Prostate gland (tissue), 2 donors: Measurements from ENCODE around the gene ATP1A2. TPM values are rescaled to one million over a fixed set of nuclear protein-coding genes. Genes with fewer than 3 reads are reported as not detected.
"Not testable (repeated sequence)": the region's sequence is repeated elsewhere in the genome, so short reads cannot be mapped to it uniquely, and the experiment has no call there.

Source experiments
- DNase-seq: peaks from one replicate; pipeline ENCODE4 v3.0.0-alpha.2; 2019; ENCODE audit warnings: low spot score
- H3K27ac ChIP-seq, 2 donors: fragments of 200-600 bp; sonication (generic); 2 replicates each; pipeline ENCODE4 v1.5.1; 2017 to 2019
- H3K27me3 ChIP-seq: fragments of 200-600 bp; sonication (generic); replicated peaks from 2 replicates; pipeline ENCODE4 v1.5.1; 2019; ENCODE audit not compliant: insufficient read depth
- H3K36me3 ChIP-seq, 2 donors: fragments of 200-600 bp; sonication (generic); 1 replicate in 1 of 2; 2 replicates in 1 of 2; pipeline versions ENCODE4 v1.5.1 to v1.8.1; 2017 to 2019
- H3K4me1 ChIP-seq: fragments of 200-600 bp; sonication (generic); replicated peaks from 2 replicates; pipeline ENCODE4 v1.5.1; 2019
- H3K4me3 ChIP-seq, 2 donors: fragments of 200-600 bp; sonication (generic); 2 replicates each; pipeline ENCODE4 v1.5.1; 2017 to 2019
- H3K9me3 ChIP-seq: fragments of 200-600 bp; sonication (generic); 2 replicates; pipeline ENCODE4 v1.5.1; 2017
- CTCF ChIP-seq, 4 experiments: fragments of 200-600 bp in 2 of 4; fragments of 450-650 bp in 2 of 4; sonication (generic) in 2 of 4; IDR thresholded peaks; 1 replicate in 3 of 4; 2 replicates in 1 of 4; pipeline ENCODE4 v1.5.1; 2016 to 2019; ENCODE audit warnings: antibody characterized with exemption in 4 of 4, mild to moderate bottlenecking in 2 of 4, moderate library complexity in 2 of 4
- POLR2A ChIP-seq: fragments of 450-650 bp; IDR thresholded peaks from one replicate; pipeline ENCODE4 v1.6.1; 2016; ENCODE audit warnings: antibody characterized with exemption, mild to moderate bottlenecking
- POLR2AphosphoS5 ChIP-seq: sonication (generic); formaldehyde crosslinking; IDR thresholded peaks from one replicate; pipeline ENCODE4 v1.6.1; 2017; ENCODE audit warnings: antibody characterized with exemption
- WGBS: methylation state at CpG from one replicate; pipeline ENCODE4 v1.1.5; 2018; 5-methylcytosine and 5-hydroxymethylcytosine counted together
- intact Hi-C: fragments of 100-400 bp; cut with DNase I; formaldehyde crosslinking; loops from one replicate; pipeline ENCODE4 v1.14.2; 2022
- total RNA-seq, 2 donors: library from RNA; depleted of rRNA; stranded (reverse); fragments of >200 nt; gene quantifications; one replicate each; pipeline ENCODE4 v1.1.0, GENCODE V29; 2016

Gene ATP1A2
- total RNA-seq, 2 donors from 2014 or later = 14.8 to 69.0 TPM

DNA sequence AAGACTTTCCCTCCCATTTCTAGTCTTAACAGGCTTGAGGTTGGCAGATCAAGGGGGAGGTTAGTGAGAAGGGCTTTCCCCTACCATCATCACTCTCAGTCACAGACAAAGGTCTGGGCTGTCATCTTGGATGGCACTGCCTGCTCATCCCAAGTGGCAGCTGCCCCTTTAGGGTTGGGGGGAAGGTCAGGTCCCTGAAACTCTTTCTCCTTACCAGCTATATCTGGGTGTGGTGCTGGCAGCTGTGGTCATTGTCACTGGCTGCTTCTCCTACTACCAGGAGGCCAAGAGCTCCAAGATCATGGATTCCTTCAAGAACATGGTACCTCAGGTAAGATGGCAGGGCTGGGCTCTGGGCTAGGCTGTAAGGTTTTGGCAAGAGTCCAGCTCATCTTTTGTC lies 8.2 kb downstream of the ATP1A2 start:
- intact Hi-C loops = no loop called here
- Histone ChIP-seq H3K27me3 (no peaks in the 10 kb centered on the region), H3K9me3 (no peaks in the 10 kb centered on the region), H3K36me3 (no peaks in the 10 kb centered on the region), H3K27ac (no peak overlapping the region), H3K4me1 (no peaks in the 10 kb centered on the region), H3K4me3 (no peak overlapping the region)
- no peak for TF ChIP-seq POLR2AphosphoS5
- no peak for TF ChIP-seq CTCF (IDR thresholded peaks at IDR 0.05)
- no peak for TF ChIP-seq POLR2A
- no peak for DNase-seq

GRCh38 chr1:160124705-160125478 lies 9.3 kb downstream of the ATP1A2 start:
- H3K4me1 ChIP-seq = no peaks in the 10 kb centered on the region
- no peaks in the 10 kb centered on the region for H3K9me3 ChIP-seq
- H3K27me3 ChIP-seq = no peaks in the 10 kb centered on the region
- no peak overlapping the region for H3K27ac ChIP-seq
- no peaks in the 10 kb centered on the region for H3K36me3 ChIP-seq
- no peak for TF ChIP-seq POLR2A
- TF ChIP-seq CTCF (IDR thresholded peaks at IDR 0.05) = peak in 1 of 4 experiments; percentile 32
- peak; percentile 44 for TF ChIP-seq POLR2AphosphoS5
- intact Hi-C loops = no loop called here
- no peak for DNase-seq
- 54% methylated on average over 8 of the region's 8 CpGs for WGBS
- H3K4me3 ChIP-seq = no peak overlapping the region

DNA sequence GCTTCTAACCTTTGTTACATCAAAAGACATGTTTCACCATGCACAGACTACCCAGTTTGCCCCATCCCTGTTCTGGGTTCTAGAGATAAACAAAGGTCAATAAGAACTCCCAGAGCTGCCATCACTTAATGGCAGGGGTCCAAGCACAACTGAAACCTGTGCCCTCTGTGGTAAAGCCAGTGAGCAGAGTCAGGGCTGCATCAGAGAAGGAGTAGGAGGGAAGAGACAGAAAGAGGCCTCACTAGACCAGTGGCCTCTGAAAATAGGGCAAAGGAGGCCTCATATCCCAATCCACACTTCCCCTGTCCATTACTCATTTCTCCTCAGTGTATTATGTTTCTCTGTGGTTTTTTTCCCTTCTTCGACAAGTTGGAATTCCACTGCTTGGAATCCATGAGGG lies 10.2 kb downstream of the ATP1A2 start:
- Histone ChIP-seq H3K4me3 (no peak overlapping the region), H3K4me1 (no peaks in the 10 kb centered on the region), H3K9me3 (no peaks in the 10 kb centered on the region), H3K27ac (no peak overlapping the region), H3K27me3 (no peaks in the 10 kb centered on the region), H3K36me3 (no peaks in the 10 kb centered on the region)
- no peak for DNase-seq
- 86% methylated on average over 1 of the region's 1 CpG for WGBS
- TF ChIP-seq POLR2AphosphoS5 (no peak), POLR2A (no peak), CTCF (IDR thresholded peaks at IDR 0.05) (no peak)
- intact Hi-C loops = no loop called here

DNA sequence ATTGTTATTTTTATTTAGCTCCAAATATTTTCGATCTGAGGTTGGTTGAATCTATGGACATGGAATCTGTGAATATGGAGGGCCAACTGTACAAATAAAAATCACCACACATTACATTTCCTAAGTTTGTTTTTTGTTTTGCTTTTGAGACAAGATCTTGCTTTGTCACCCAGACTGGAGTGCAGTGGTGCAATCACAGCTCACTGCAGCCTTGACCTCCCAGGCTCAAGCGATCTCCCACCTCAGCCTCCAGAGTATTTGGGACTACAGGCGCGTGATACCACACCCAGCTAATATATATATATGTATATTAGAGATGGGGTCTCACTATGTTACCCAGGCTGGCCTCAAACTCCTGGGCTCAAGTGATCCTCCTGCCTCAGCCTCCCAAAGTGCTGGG lies 10.8 kb downstream of the ATP1A2 start:
- H3K4me3 ChIP-seq, H3K27me3 ChIP-seq, H3K9me3 ChIP-seq, H3K4me1 ChIP-seq, H3K27ac ChIP-seq, DNase-seq, intact Hi-C loops, H3K36me3 ChIP-seq: not testable (repeated sequence)
- WGBS = 73% methylated on average over 4 of the region's 4 CpGs

GRCh38 chr1:160127381-160127780 lies 11.8 kb downstream of the ATP1A2 start:
- TF ChIP-seq CTCF (IDR thresholded peaks at IDR 0.05) = no peak
- TF ChIP-seq POLR2AphosphoS5 = no peak
- TF ChIP-seq POLR2A = no peak
- H3K36me3 ChIP-seq = no peaks in the 10 kb centered on the region
- H3K4me1 ChIP-seq = no peaks in the 10 kb centered on the region
- DNase-seq = no peak
- no peak overlapping the region for H3K27ac ChIP-seq
- intact Hi-C loops = no loop called here
- WGBS = 95% methylated on average over 9 of the region's 9 CpGs
- H3K4me3 ChIP-seq = no peak overlapping the region
- no peaks in the 10 kb centered on the region for H3K27me3 ChIP-seq
- no peaks in the 10 kb centered on the region for H3K9me3 ChIP-seq
